Lower lobe of right lung (tissue), 2 donors: ENCODE measurements around the gene WDR75. TPM values are rescaled to one million over a fixed set of nuclear protein-coding genes. Genes with fewer than 3 reads are reported as not detected.

Source experiments
- ATAC-seq, 2 donors: fragments of 200-7000 bp; cut with Tn5 transposase; one replicate each; pipeline ENCODE4 v1.9.1; 2020 to 2022; ENCODE audit warnings: mild to moderate bottlenecking in 2 of 2, moderate library complexity in 2 of 2
- DNase-seq: peaks from one replicate; pipeline ENCODE4 v3.0.0-alpha.2; 2020
- H3K27ac ChIP-seq: fragments of 200-600 bp; one replicate; pipeline ENCODE4 v1.8.0; 2022
- H3K27me3 ChIP-seq: fragments of 200-600 bp; one replicate; pipeline ENCODE4 v1.8.0; 2022; ENCODE audit warnings: low read depth
- H3K36me3 ChIP-seq: fragments of 200-600 bp; one replicate; pipeline ENCODE4 v1.8.0; 2022; ENCODE audit warnings: mild to moderate bottlenecking
- H3K4me1 ChIP-seq: fragments of 200-600 bp; one replicate; pipeline ENCODE4 v1.8.0; 2022
- H3K4me3 ChIP-seq: fragments of 200-600 bp; one replicate; pipeline ENCODE4 v1.8.0; 2022; ENCODE audit warnings: mild to moderate bottlenecking
- H3K9me3 ChIP-seq: fragments of 200-600 bp; one replicate; pipeline ENCODE4 v1.8.0; 2022
- intact Hi-C: fragments of 100-400 bp; cut with DNase I; formaldehyde crosslinking; loops from one replicate; pipeline ENCODE4 v1.11.0; 2022
- total RNA-seq: library from RNA; stranded (reverse); fragmentation: NEBNext Ultra II Directional; extraction: Animal tissue kit (Norgen Biotek cat#: 25700); gene quantifications from one replicate; pipeline ENCODE4 v1.2.1, GENCODE V29; 2021
- TF ChIP-seq, protein P1 (sequence below): fragments of 200-600 bp; IDR thresholded peaks from one replicate; pipeline ENCODE4 v1.8.0; 2022; ENCODE audit warnings: antibody characterized with exemption, mild to moderate bottlenecking
- donor health status: DM: no; HTN: yes; CAD: no; lungs with severe emphysema.

The WDR75 gene
- total RNA-seq, 1 donor from 2014 or later = 21.1 TPM

DNA sequence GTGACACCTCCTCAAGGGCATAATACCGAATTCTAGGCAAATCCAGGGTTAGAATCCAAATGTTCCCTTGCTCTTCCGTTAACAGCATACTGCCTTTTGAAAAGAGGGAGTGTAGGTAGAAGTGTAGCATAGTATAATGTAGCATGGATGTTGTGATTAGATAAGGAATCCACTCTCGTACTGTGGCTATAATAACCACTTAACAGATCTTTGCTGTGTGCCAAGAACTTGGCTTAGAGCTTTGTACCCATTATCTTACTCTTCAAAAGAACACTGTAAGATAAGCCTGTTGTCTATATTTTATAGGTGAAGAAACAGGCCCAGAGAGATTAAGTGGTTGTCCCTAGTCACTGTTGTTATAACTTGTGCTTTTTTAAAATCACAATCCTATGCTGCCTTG is 24.2 kb downstream of the WDR75 start:
- intact Hi-C loops = no loop called here
- Histone ChIP-seq H3K27ac (no peak overlapping the region), H3K4me3 (no peak overlapping the region), H3K27me3 (no peaks in the 10 kb centered on the region), H3K36me3 (peaks cover 99% of the 10 kb centered on the region), H3K9me3 (no peaks in the 10 kb centered on the region), H3K4me1 (peaks cover 4% of the 10 kb centered on the region)
- DNase-seq (no peak), ATAC-seq (peak in 1 of 2 donors; percentile 33)
- TF ChIP-seq, protein P1, sequence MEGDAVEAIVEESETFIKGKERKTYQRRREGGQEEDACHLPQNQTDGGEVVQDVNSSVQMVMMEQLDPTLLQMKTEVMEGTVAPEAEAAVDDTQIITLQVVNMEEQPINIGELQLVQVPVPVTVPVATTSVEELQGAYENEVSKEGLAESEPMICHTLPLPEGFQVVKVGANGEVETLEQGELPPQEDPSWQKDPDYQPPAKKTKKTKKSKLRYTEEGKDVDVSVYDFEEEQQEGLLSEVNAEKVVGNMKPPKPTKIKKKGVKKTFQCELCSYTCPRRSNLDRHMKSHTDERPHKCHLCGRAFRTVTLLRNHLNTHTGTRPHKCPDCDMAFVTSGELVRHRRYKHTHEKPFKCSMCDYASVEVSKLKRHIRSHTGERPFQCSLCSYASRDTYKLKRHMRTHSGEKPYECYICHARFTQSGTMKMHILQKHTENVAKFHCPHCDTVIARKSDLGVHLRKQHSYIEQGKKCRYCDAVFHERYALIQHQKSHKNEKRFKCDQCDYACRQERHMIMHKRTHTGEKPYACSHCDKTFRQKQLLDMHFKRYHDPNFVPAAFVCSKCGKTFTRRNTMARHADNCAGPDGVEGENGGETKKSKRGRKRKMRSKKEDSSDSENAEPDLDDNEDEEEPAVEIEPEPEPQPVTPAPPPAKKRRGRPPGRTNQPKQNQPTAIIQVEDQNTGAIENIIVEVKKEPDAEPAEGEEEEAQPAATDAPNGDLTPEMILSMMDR = no peak

DNA sequence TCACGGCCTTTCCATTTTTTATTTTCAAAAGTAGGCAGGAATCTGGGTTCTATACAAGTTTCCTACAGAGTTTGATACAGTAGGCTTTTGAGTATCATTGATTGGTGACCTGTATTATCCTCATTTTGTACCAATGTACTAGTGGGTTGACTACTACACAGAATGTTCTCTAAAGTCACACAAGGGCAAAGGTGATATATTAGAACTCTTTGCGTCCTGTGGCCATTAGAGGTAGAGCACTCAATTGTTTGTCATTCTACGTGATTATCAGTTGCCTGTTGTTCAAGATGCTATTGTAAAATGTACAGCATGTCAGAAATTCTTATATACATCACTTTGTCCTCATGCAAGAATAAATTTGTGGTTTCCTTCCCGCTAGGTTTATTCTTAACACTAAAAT is 24.8 kb downstream of the WDR75 start:
- H3K27ac ChIP-seq = no peak overlapping the region
- TF ChIP-seq, protein P1 = no peak
- intact Hi-C loops = no loop called here
- peaks cover 99% of the 10 kb centered on the region for H3K36me3 ChIP-seq
- no peaks in the 10 kb centered on the region for H3K27me3 ChIP-seq
- no peak for ATAC-seq
- peaks cover 4% of the 10 kb centered on the region for H3K4me1 ChIP-seq
- no peaks in the 10 kb centered on the region for H3K9me3 ChIP-seq
- DNase-seq = no peak
- H3K4me3 ChIP-seq = no peak overlapping the region

DNA sequence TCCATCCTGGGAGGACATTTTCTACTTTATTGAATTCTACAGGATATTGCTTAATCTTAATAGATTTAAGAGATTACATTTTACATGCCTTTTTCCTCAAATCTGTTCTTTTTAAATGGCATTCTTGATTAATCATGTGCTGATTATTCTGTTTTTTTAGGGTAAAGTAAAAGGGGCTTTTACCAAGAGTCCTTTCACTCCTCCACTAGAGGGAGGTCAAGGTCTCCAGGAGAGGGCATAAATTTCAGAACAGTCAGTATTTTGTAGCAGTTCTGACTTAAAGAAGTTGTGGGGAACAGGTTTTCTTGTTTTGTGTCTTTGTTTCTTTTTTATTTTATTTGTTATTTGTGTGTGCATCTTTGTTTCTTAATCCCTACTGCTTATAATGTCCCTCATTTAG is 25.4 kb downstream of the WDR75 start:
- Histone ChIP-seq H3K36me3 (peaks cover 100% of the 10 kb centered on the region), H3K4me3 (no peak overlapping the region), H3K9me3 (no peaks in the 10 kb centered on the region), H3K27ac (no peak overlapping the region), H3K4me1 (peaks cover 4% of the 10 kb centered on the region), H3K27me3 (no peaks in the 10 kb centered on the region)
- ATAC-seq = no peak
- no peak for DNase-seq
- intact Hi-C loops = no loop called here
- TF ChIP-seq, protein P1 = peak; percentile 60

DNA sequence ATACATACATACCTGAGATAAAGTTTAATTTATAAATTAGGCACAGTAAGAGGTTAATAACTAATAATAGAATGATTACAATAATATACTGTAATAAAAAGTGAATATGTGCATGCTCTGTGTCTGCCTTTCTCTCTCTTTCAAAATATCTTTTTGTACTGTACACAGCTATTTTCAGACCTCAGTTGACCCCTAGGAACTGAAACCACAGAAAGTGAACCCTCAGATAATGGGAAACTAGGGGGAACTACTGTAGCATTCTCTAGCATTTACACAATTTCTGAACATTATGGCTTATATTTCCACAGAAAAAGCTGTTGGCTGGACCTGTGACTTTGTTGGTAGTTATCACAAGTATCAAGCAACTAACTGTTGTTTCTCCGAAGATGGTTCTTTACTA is 25.9 kb downstream of the WDR75 start:
- H3K4me1 ChIP-seq = peaks cover 4% of the 10 kb centered on the region
- no peak for DNase-seq
- ATAC-seq = no peak
- H3K36me3 ChIP-seq = peaks cover 100% of the 10 kb centered on the region
- H3K27me3 ChIP-seq = no peaks in the 10 kb centered on the region
- H3K27ac ChIP-seq = no peak overlapping the region
- intact Hi-C loops = no loop called here
- TF ChIP-seq, protein P1 = no peak
- H3K9me3 ChIP-seq = no peaks in the 10 kb centered on the region
- H3K4me3 ChIP-seq = no peak overlapping the region

DNA sequence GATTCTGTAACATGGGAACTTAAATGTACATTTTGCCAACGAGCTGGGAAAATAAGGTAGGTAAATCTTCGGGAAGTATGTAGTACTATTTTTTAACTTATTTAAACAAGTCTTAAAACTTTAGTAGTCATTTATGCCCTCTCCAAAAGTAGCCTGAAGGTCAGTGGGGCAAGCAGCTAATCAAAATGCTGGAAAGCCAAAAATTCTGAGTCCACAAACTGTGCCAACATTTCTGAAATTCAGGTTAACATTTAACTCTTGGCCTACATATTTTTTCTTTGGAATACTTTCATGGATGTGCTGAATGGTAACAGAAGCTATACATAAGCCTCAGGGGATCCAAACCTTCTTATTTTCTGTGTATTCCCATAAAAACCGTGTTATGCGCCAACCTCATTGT is 26.3 kb downstream of the WDR75 start:
- no peak overlapping the region for H3K27ac ChIP-seq
- H3K4me3 ChIP-seq = no peak overlapping the region
- H3K36me3 ChIP-seq = peaks cover 99% of the 10 kb centered on the region
- peaks cover 4% of the 10 kb centered on the region for H3K4me1 ChIP-seq
- DNase-seq (no peak), ATAC-seq (no peak)
- no peaks in the 10 kb centered on the region for H3K27me3 ChIP-seq
- TF ChIP-seq, protein P1 = no peak
- no peaks in the 10 kb centered on the region for H3K9me3 ChIP-seq
- intact Hi-C loops = no loop called here

DNA sequence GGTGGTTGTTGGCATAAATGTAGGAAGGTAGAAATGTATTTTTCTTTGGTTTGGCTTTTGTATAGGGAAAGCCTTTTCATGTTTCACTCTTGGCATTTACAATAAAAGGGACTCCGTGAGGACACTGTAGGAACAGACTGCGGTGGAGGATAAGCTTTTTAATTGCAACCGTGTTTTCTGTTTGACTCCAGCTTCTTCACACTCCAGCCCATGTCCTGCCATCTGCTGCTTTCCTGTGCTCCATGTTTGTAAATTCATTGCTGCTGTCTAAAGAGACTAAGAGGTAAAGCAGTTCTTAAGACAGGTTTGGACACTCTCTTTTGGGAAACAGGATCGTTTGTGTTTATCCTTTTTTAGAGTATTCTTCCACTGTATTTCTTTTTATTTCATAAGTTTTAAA is 33.3 kb downstream of the WDR75 start:
- no peaks in the 10 kb centered on the region for H3K4me1 ChIP-seq
- DNase-seq (no peak), ATAC-seq (no peak)
- TF ChIP-seq, protein P1 = no peak
- intact Hi-C loops = loop anchor here (10.0 kb wide), 1 partner anchor 100 kb away; no protein-coding TSS in a partner anchor
- no peaks in the 10 kb centered on the region for H3K9me3 ChIP-seq
- no peak overlapping the region for H3K4me3 ChIP-seq
- peaks cover 65% of the 10 kb centered on the region for H3K36me3 ChIP-seq
- no peak overlapping the region for H3K27ac ChIP-seq
- no peaks in the 10 kb centered on the region for H3K27me3 ChIP-seq
